Measurements from ENCODE around the gene MAGEB17. TPM values are rescaled to one million over a fixed set of nuclear protein-coding genes. Genes with fewer than 3 reads are reported as not detected.

Gene MAGEB17
- polyA plus RNA-seq, 2 of the 4 experiments (the other 2 are of a cell fraction), result not detected

GRCh38 chrX:16140448-16140847, 26.8 kb upstream of the MAGEB17 start:
- ATAC-seq (no peak), DNase-seq (ENCODE audit: low read depth in 1 of 2, low spot score in 1 of 2) (no peak), FAIRE-seq (no peak)
- TF ChIP-seq FOSB (CRISPR knock-in tag; IDR thresholded peaks at IDR 0.05) (no peak), ATOH8 (CRISPR knock-in tag; IDR thresholded peaks at IDR 0.05; ENCODE audit: low read depth) (no peak), FOSL2 (IDR thresholded peaks at IDR 0.05) (no peak), FOSL2 (CRISPR knock-in tag; IDR thresholded peaks at IDR 0.05) (no peak), PHF8 (IDR thresholded peaks at IDR 0.05; ENCODE audit: borderline replicate concordance, low read depth) (no peak), RNF2 (IDR thresholded peaks at IDR 0.05; ENCODE audit: borderline replicate concordance, low read depth) (no peak), BHLHE40 (IDR thresholded peaks at IDR 0.05; ENCODE audit: low read depth, low read length) (no peak), NR3C1 (IDR thresholded peaks at IDR 0.05) (no peak), KDM5A (IDR thresholded peaks at IDR 0.05) (no peak), HOXA7 (CRISPR knock-in tag; IDR thresholded peaks at IDR 0.05) (no peak), SMC3 (IDR thresholded peaks at IDR 0.05) (no peak)
- TF ChIP-seq, protein P1, sequence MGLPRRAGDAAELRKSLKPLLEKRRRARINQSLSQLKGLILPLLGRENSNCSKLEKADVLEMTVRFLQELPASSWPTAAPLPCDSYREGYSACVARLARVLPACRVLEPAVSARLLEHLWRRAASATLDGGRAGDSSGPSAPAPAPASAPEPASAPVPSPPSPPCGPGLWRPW (IDR thresholded peaks at IDR 0.05), result no peak
- Histone ChIP-seq H3K27ac (no peak overlapping the region), H3K4me2 (no peak overlapping the region), H3K4me1 (no peaks in the 10 kb centered on the region), H3K4me3 (no peak overlapping the region), H3K9me3 (no peaks in the 10 kb centered on the region)
- ChIA-PET CTCF (no interaction called here), POLR2A (no interaction called here)
- 31% methylated on average over 4 of the region's 4 CpGs for WGBS (ENCODE audit: missing lambda C conversion rate)

DNA sequence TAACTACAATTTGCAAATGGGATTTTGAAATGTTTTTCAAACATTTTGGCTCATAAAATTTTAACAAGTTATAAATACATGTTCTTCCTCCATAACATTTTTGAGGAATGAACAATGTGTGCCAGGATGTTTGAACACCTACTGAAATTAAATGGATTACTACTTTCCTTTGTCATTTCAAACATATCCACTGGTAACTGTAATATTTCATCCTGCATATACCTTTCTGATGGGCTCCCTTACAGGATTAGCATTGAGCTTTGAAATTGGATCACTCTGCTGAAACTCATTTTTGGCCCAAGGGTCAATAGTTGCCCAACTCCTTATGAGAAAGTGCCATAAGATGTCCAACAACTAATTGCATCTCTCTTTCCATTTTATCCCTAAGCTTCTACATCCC, 26.3 kb upstream of the MAGEB17 start:
- TF ChIP-seq KDM1A (IDR thresholded peaks at IDR 0.05; ENCODE audit: low read depth) (no peak), HEYL (CRISPR knock-in tag; IDR thresholded peaks at IDR 0.05) (no peak), RCOR1 (IDR thresholded peaks at IDR 0.05; ENCODE audit: low read depth, low read length) (no peak), USF2 (IDR thresholded peaks at IDR 0.05) (no peak), JUNB (IDR thresholded peaks at IDR 0.05) (no peak), ZNF302 (CRISPR knock-in tag; IDR thresholded peaks at IDR 0.05) (no peak), SREBF2 (IDR thresholded peaks at IDR 0.05) (no peak), CHD2 (IDR thresholded peaks at IDR 0.05; ENCODE audit: low read length, partially characterized antibody) (no peak)
- TF ChIP-seq, protein P2, sequence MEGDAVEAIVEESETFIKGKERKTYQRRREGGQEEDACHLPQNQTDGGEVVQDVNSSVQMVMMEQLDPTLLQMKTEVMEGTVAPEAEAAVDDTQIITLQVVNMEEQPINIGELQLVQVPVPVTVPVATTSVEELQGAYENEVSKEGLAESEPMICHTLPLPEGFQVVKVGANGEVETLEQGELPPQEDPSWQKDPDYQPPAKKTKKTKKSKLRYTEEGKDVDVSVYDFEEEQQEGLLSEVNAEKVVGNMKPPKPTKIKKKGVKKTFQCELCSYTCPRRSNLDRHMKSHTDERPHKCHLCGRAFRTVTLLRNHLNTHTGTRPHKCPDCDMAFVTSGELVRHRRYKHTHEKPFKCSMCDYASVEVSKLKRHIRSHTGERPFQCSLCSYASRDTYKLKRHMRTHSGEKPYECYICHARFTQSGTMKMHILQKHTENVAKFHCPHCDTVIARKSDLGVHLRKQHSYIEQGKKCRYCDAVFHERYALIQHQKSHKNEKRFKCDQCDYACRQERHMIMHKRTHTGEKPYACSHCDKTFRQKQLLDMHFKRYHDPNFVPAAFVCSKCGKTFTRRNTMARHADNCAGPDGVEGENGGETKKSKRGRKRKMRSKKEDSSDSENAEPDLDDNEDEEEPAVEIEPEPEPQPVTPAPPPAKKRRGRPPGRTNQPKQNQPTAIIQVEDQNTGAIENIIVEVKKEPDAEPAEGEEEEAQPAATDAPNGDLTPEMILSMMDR (IDR thresholded peaks at IDR 0.05), result no peak
- no peaks in the 10 kb centered on the region for H3K4me1 ChIP-seq
- ATAC-seq, result no peak
- H3K4me3 ChIP-seq, result no peak overlapping the region
- DNase-seq (ENCODE audit: low read depth in 1 of 2, low spot score in 1 of 2), result no peak
- CTCF ChIA-PET, result interaction anchor here (0.8 kb wide), 1 partner anchor 15 kb away, joined by 3 read pairs; no protein-coding TSS in a partner anchor
- FAIRE-seq, result no peak
- no peaks in the 10 kb centered on the region for H3K9me3 ChIP-seq
- no peak overlapping the region for H3K4me2 ChIP-seq
- no peak overlapping the region for H3K27ac ChIP-seq
- POLR2A ChIA-PET, result no interaction called here

GRCh38 chrX:16141422-16142245, 25.6 kb upstream of the MAGEB17 start:
- no peaks in the 10 kb centered on the region for H3K4me1 ChIP-seq
- 65% methylated on average over 4 of the region's 4 CpGs for WGBS (ENCODE audit: missing lambda C conversion rate)
- no peak overlapping the region for H3K4me2 ChIP-seq
- ATAC-seq (no peak), DNase-seq (ENCODE audit: low read depth in 1 of 2, low spot score in 1 of 2) (no peak), FAIRE-seq (no peak)
- no peaks in the 10 kb centered on the region for H3K9me3 ChIP-seq
- H3K4me3 ChIP-seq, result no peak overlapping the region
- ChIA-PET POLR2A (no interaction called here), CTCF (interaction anchor here (0.8 to 1.0 kb wide), 2 partner anchors 15 to 18 kb away, joined by 3 to 4 read pairs; partner anchors contain the start of gene GRPR)
- no peak overlapping the region for H3K27ac ChIP-seq
- TF ChIP-seq NFE2L2 (conservative IDR thresholded peaks at IDR 0.05; ENCODE audit: low read length), result no peak
- TF ChIP-seq PHF8 (IDR thresholded peaks at IDR 0.05; ENCODE audit: borderline replicate concordance, low read depth), result no peak
- TF ChIP-seq RAD21 (conservative IDR thresholded peaks at IDR 0.05 in 1 of 2, IDR thresholded peaks at IDR 0.05 in 1 of 2), result no peak
- no peak for TF ChIP-seq ZC3H11A (IDR thresholded peaks at IDR 0.05)
- TF ChIP-seq EHMT2 (IDR thresholded peaks at IDR 0.05; ENCODE audit: low read depth), result no peak
- TF ChIP-seq, protein P1 (IDR thresholded peaks at IDR 0.05), result no peak
- TF ChIP-seq ZFP36 (IDR thresholded peaks at IDR 0.05; ENCODE audit: borderline replicate concordance, partially characterized antibody), result no peak
- TF ChIP-seq, protein P3, sequence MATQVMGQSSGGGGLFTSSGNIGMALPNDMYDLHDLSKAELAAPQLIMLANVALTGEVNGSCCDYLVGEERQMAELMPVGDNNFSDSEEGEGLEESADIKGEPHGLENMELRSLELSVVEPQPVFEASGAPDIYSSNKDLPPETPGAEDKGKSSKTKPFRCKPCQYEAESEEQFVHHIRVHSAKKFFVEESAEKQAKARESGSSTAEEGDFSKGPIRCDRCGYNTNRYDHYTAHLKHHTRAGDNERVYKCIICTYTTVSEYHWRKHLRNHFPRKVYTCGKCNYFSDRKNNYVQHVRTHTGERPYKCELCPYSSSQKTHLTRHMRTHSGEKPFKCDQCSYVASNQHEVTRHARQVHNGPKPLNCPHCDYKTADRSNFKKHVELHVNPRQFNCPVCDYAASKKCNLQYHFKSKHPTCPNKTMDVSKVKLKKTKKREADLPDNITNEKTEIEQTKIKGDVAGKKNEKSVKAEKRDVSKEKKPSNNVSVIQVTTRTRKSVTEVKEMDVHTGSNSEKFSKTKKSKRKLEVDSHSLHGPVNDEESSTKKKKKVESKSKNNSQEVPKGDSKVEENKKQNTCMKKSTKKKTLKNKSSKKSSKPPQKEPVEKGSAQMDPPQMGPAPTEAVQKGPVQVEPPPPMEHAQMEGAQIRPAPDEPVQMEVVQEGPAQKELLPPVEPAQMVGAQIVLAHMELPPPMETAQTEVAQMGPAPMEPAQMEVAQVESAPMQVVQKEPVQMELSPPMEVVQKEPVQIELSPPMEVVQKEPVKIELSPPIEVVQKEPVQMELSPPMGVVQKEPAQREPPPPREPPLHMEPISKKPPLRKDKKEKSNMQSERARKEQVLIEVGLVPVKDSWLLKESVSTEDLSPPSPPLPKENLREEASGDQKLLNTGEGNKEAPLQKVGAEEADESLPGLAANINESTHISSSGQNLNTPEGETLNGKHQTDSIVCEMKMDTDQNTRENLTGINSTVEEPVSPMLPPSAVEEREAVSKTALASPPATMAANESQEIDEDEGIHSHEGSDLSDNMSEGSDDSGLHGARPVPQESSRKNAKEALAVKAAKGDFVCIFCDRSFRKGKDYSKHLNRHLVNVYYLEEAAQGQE (IDR thresholded peaks at IDR 0.05), result no peak
- no peak for TF ChIP-seq ZNF302 (CRISPR knock-in tag; IDR thresholded peaks at IDR 0.05)

Data from A549 (cell line).